Smooth muscle cell (in vitro differentiated cells): ENCODE measurements around the gene AP1B1. TPM values are rescaled to one million over a fixed set of nuclear protein-coding genes. Genes with fewer than 3 reads are reported as not detected.

ENCODE experiments used
- DNase-seq: peaks from one replicate; lab custom pipeline; 2025; ENCODE audit not compliant: unreplicated experiment; lab: John Stamatoyannopoulos, UW
- H2AFZ ChIP-seq: fragments of 200-600 bp; sonication (generic); 2 replicates; pipeline ENCODE4 v1.6.0; 2016; ENCODE audit warnings: antibody characterized with exemption, low read depth, mild to moderate bottlenecking
- H3F3A ChIP-seq: fragments of 200-600 bp; sonication (generic); 2 replicates; pipeline ENCODE4 v1.6.0; 2017; ENCODE audit warnings: antibody characterized with exemption, low read depth
- H3K27ac ChIP-seq: fragments of 200-600 bp; sonication (generic); 2 replicates; pipeline ENCODE4 v1.5.1; 2016; ENCODE audit warnings: low read depth, mild to moderate bottlenecking
- H3K27me3 ChIP-seq: fragments of 200-600 bp; sonication (generic); 2 replicates; pipeline ENCODE4 v1.6.1; 2016; ENCODE audit warnings: low read depth, mild to moderate bottlenecking
- H3K36me3 ChIP-seq: fragments of 200-600 bp; sonication (generic); 2 replicates; pipeline ENCODE4 v1.5.1; 2016; ENCODE audit warnings: low read depth
- H3K4me1 ChIP-seq: fragments of 200-600 bp; sonication (generic); 2 replicates; pipeline ENCODE4 v1.5.1; 2016; ENCODE audit warnings: low read depth
- H3K4me2 ChIP-seq: fragments of 200-600 bp; sonication (generic); 2 replicates; pipeline ENCODE4 v1.6.0; 2016; ENCODE audit warnings: mild to moderate bottlenecking
- H3K4me3 ChIP-seq: fragments of 200-600 bp; sonication (generic); 2 replicates; pipeline ENCODE4 v1.5.1; 2016; ENCODE audit warnings: mild to moderate bottlenecking
- H3K79me2 ChIP-seq: fragments of 200-600 bp; sonication (generic); 2 replicates; pipeline ENCODE4 v1.6.0; 2016; ENCODE audit warnings: low read depth, mild to moderate bottlenecking
- H3K9ac ChIP-seq: fragments of 200-600 bp; sonication (generic); 2 replicates; pipeline ENCODE4 v1.6.0; 2016; ENCODE audit warnings: low read depth
- H3K9me3 ChIP-seq: fragments of 200-600 bp; sonication (generic); replicated peaks from 2 replicates; pipeline ENCODE4 v1.5.1; 2016; ENCODE audit warnings: low read depth
- H4K20me1 ChIP-seq: fragments of 200-600 bp; sonication (generic); 2 replicates; pipeline ENCODE4 v1.6.0; 2016; ENCODE audit warnings: low read depth
- CTCF ChIP-seq: fragments of 200-600 bp; sonication (generic); IDR thresholded peaks from 2 replicates; pipeline ENCODE4 v1.5.1; 2017; ENCODE audit warnings: borderline replicate concordance, mild to moderate bottlenecking, antibody characterized with exemption; ENCODE audit not compliant: insufficient read depth, poor library complexity, severe bottlenecking
- WGBS: methylation state at CpG from one replicate; pipeline ENCODE4 v1.1.7; 2016; ENCODE audit warnings: low lambda C conversion rate; 5-methylcytosine and 5-hydroxymethylcytosine counted together
- polyA plus RNA-seq: library from polyadenylated mRNA; unstranded; fragments of >200 nt; fragmentation: Nextera tagmentation; extraction: Ambion mirVana; gene quantifications from 2 replicates; pipeline ENCODE4 v1.2.1, GENCODE V29; 2016
- total RNA-seq: library from RNA; depleted of rRNA; stranded (reverse); fragments of >200 nt; gene quantifications from 2 replicates; pipeline ENCODE4 v1.2.3, GENCODE V29; 2014

Gene AP1B1
- total and polyA plus RNA-seq, 2 experiments from 2014 or later: 30.3 to 38.5 TPM

- Histone ChIP-seq H2AFZ (no peak overlapping the region), H3K79me2 (no peaks in the 10 kb centered on the region), H3K9ac (no peak overlapping the region), H3K4me2 (no peak overlapping the region), H3K27ac (no peak overlapping the region), H3K36me3 (peaks cover 9% of the 10 kb centered on the region), H3K4me1 (no peaks in the 10 kb centered on the region), H3K4me3 (no peak overlapping the region), H3F3A (no peaks in the 10 kb centered on the region), H4K20me1 (no peaks in the 10 kb centered on the region), H3K9me3 (no peaks in the 10 kb centered on the region), H3K27me3 (no peaks in the 10 kb centered on the region)
- TF ChIP-seq CTCF: no peak
- no peak for DNase-seq
- 96% methylated on average over 6 of the region's 6 CpGs for WGBS
Measured at GRCh38 chr22:29351042-29351441, 37.3 kb downstream of the AP1B1 start.

GRCh38 chr22:29348956-29349355 lies 39.4 kb downstream of the AP1B1 start:
- TF ChIP-seq CTCF: no peak
- Histone ChIP-seq H3K4me1 (no peaks in the 10 kb centered on the region), H4K20me1 (no peaks in the 10 kb centered on the region), H3K9ac (no peak overlapping the region), H3K4me2 (no peak overlapping the region), H3K4me3 (no peak overlapping the region), H3K36me3 (peaks cover 9% of the 10 kb centered on the region), H3K27me3 (no peaks in the 10 kb centered on the region), H3K9me3 (no peaks in the 10 kb centered on the region), H3K79me2 (no peaks in the 10 kb centered on the region), H2AFZ (no peak overlapping the region), H3K27ac (no peak overlapping the region), H3F3A (no peaks in the 10 kb centered on the region)
- DNase-seq: no peak
- WGBS: 88% methylated on average over 18 of the region's 18 CpGs

GRCh38 chr22:29348041-29348440 lies 40.3 kb downstream of the AP1B1 start:
- no peak for TF ChIP-seq CTCF
- Histone ChIP-seq H3K4me1 (no peaks in the 10 kb centered on the region), H3K9ac (no peak overlapping the region), H3K9me3 (no peaks in the 10 kb centered on the region), H2AFZ (no peak overlapping the region), H4K20me1 (no peaks in the 10 kb centered on the region), H3K27me3 (no peaks in the 10 kb centered on the region), H3K4me3 (no peak overlapping the region), H3K4me2 (no peak overlapping the region), H3F3A (no peaks in the 10 kb centered on the region), H3K27ac (no peak overlapping the region), H3K36me3 (peaks cover 9% of the 10 kb centered on the region), H3K79me2 (no peaks in the 10 kb centered on the region)
- 96% methylated on average over 2 of the region's 2 CpGs for WGBS
- no peak for DNase-seq

GRCh38 chr22:29346659-29347058 lies 41.7 kb downstream of the AP1B1 start:
- H3K27me3 ChIP-seq: no peaks in the 10 kb centered on the region
- no peaks in the 10 kb centered on the region for H3F3A ChIP-seq
- no peak overlapping the region for H2AFZ ChIP-seq
- WGBS: 91% methylated on average over 4 of the region's 4 CpGs
- peaks cover 9% of the 10 kb centered on the region for H3K36me3 ChIP-seq
- no peaks in the 10 kb centered on the region for H3K9me3 ChIP-seq
- H3K4me1 ChIP-seq: no peaks in the 10 kb centered on the region
- H4K20me1 ChIP-seq: no peaks in the 10 kb centered on the region
- DNase-seq: no peak
- H3K4me3 ChIP-seq: no peak overlapping the region
- TF ChIP-seq CTCF: no peak
- no peak overlapping the region for H3K27ac ChIP-seq
- no peak overlapping the region for H3K4me2 ChIP-seq
- H3K9ac ChIP-seq: no peak overlapping the region
- no peaks in the 10 kb centered on the region for H3K79me2 ChIP-seq
